SK-MEL-5 (cell line): Measurements from ENCODE around the gene USP22. TPM values are rescaled to one million over a fixed set of nuclear protein-coding genes. Genes with fewer than 3 reads are reported as not detected.
"Not testable (repeated sequence)": the region's sequence is repeated elsewhere in the genome, so short reads cannot be mapped to it uniquely, and the experiment has no call there.

Experiments used
- DNase-seq: peaks from one replicate; pipeline ENCODE4 v3.0.0-alpha.2; 2016; ENCODE audit warnings: low read depth, low spot score
- in situ Hi-C: cut with HindIII; loops from 2 replicates; pipeline ENCODE4 v1.10.0; 2016; ENCODE audit warnings: low sequenced_read_pairs, high pct_unique_total_duplicates, low pct_unique_long_range_greater_than_20kb
- total RNA-seq: library from RNA; depleted of rRNA; stranded (reverse); fragments of >200 nt; shearing (Covaris generic); gene quantifications from 2 replicates; pipeline ENCODE4 v1.2.3, GENCODE V29; 2014

The USP22 gene
- total RNA-seq, 1 experiment from 2014 or later = 210 TPM

DNA sequence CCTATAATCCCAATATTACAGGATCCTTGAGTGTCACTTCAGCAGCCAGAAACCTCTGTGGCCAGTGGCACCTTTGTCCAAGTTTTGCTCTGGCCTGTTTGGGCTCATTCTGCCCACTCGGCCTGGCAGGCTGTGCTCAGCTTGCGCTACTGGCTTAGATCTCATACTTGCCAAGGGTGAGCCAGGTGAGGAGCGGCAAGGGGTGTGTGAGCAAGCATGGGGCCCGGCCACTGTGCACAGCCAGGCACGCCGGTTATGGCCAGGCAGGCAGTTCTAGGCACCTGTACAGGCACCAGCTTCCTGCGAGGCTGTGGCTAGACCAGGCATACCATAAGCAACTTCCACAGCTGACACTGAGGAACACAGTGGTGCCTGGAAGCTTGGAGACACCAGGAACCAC is 16.9 kb upstream of the USP22 start:
- in situ Hi-C loops = no loop called here
- DNase-seq = no peak

GRCh38 chr17:21058098-21058893 is 15.5 kb upstream of the USP22 start:
- peak; percentile 49 for DNase-seq
- in situ Hi-C loops = no loop called here

- in situ Hi-C loops, DNase-seq: not testable (repeated sequence)
These were observed 10.2 kb upstream of the USP22 start for GRCh38 chr17:21053056-21053455.

GRCh38 chr17:21049457-21049856 is 6.6 kb upstream of the USP22 start:
- in situ Hi-C loops = no loop called here
- no peak for DNase-seq

DNA sequence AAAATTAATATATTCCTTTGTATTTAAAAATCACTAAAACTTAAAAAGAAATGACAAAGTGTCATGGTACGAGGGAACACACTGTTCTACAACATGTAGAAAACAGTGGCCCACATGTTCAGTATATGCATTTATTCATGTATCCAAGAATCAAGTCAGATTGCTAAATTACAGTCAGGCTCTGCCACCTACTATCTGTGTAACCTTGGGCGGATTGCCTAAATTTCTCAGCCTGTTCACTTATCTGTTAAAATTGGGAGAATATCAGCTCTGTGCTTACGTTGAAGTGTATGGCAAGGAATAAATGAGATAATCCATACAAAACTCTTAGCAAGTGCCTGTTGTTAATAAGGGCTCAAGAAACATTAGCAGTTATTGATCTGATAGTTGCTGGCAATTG is 3.4 kb upstream of the USP22 start:
- no peak for DNase-seq
- in situ Hi-C loops = no loop called here

- in situ Hi-C loops = no loop called here
- no peak for DNase-seq
These were observed 2.2 kb upstream of the USP22 start for GRCh38 chr17:21044971-21045370.

DNA sequence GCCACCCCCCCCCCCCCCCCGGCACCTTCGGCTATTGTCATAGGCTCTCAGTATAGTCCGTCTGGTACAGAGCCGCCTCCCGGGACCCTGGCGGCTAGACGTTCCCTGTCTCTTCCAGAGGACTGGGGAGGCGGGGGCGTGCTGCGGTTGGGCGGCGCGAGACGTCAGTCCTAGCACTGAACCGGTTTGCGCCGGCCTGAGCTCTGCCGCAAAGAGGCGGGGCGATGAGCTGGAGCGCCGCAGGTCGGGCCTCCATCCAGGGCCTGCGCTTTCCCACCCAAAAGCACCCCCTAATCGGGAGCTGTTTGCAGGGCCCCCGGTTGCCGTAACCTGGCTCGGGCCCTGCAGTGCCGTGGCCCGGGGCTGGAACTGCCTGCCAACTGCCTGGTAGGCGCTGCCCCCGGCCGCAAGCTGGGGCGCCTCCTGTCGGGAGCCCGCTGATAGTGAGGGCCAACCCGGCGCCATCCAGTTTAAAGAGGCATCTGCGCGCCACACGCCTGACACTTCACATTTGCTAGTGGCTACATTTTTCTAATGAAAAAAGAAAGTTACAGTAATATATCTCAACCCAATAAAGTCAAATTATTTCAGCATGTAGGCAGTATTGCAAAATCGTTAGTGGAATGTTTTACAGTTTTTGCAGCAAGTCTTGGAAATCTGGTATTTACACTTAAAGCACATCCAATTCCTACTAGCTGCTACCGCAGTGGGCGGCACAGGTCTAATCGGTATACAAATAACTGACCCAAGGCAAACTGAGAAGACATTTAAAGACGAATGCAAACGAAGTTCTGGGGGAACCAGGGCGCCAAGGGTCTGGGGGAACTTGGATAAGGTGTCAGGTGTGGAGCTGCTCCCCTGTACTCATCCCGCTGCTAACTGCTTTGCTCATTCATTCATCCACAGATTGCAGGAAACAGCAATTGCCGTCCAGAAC is 753 bp upstream of the USP22 start:
- in situ Hi-C loops = no loop called here
- DNase-seq = peak; percentile 98

GRCh38 chr17:21041741-21042457 is 912 bp downstream of the USP22 start:
- in situ Hi-C loops = no loop called here
- DNase-seq = peak; percentile 87

DNA sequence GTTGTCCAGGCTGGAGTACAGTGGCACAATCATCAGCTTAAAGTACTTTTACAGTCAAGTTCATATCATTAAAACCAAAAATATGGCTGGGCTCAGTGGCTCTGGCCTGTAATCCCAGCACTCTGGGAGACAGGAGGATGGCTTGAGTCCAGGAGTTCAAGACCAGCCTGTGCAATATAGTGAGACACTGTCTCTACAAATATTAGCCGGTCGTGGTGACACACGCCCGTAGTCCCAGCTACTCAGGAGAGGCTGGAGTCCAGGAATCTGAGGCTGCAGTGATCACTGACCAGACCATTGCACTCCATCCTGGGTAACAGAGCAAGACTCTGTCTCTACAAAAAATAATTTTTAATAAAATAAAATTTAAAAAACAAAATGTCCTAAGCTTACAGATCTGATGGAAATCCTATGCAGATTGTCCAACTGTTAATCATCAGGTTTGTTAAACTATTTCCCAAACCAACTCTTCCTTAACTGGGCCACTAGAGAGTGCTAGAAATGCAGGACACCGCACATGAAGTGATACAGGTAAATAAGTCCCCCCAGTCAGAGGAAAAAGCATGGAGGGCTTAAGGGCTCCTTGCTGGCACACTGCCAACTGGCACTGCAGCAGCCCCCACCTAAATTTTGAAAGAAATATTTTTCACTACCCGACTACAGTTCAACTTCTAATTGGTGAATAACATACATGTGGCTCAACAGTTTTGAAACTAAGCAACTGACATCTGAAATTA is 2.8 kb downstream of the USP22 start:
- in situ Hi-C loops = no loop called here
- peak; percentile 73 for DNase-seq

DNA sequence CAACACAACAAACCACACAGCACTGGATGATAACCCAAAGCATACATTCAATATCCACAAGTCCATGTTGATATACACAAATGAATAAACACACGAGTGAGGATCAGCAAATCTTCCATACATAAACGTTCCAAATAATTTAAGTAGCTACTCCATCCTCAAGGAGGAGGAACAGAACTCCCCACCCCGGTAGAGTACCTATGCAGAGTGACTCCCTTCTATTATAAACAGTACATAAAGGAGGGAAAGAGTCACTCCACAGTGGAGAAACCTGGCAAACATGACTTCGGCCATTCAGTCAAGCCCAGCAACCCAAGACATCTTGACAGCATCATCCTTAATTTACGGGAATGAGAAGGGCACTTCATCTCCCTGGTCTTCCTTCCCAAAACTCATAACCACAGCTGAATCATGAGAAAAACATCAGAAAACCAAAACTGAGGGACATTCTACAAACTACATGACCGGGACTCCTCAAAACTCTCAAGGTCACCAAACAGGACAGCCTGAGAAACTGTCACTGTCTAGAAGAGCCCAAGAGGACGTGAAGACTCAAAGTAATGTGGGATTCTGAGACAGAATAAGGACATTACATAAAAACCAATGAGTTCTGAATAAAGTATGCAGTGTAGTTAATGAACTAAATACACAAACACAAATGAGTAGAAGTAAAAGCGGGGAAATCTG is 5.6 kb downstream of the USP22 start:
- DNase-seq = no peak

GRCh38 chr17:21036361-21036881 is 6.4 kb downstream of the USP22 start:
- in situ Hi-C loops = no loop called here
- no peak for DNase-seq

More for the DNA sequence above, 5.6 kb downstream of the USP22 start:
- in situ Hi-C loops = no loop called here

GRCh38 chr17:21035406-21035805 is 7.4 kb downstream of the USP22 start:
- no peak for DNase-seq
- in situ Hi-C loops = no loop called here

DNA sequence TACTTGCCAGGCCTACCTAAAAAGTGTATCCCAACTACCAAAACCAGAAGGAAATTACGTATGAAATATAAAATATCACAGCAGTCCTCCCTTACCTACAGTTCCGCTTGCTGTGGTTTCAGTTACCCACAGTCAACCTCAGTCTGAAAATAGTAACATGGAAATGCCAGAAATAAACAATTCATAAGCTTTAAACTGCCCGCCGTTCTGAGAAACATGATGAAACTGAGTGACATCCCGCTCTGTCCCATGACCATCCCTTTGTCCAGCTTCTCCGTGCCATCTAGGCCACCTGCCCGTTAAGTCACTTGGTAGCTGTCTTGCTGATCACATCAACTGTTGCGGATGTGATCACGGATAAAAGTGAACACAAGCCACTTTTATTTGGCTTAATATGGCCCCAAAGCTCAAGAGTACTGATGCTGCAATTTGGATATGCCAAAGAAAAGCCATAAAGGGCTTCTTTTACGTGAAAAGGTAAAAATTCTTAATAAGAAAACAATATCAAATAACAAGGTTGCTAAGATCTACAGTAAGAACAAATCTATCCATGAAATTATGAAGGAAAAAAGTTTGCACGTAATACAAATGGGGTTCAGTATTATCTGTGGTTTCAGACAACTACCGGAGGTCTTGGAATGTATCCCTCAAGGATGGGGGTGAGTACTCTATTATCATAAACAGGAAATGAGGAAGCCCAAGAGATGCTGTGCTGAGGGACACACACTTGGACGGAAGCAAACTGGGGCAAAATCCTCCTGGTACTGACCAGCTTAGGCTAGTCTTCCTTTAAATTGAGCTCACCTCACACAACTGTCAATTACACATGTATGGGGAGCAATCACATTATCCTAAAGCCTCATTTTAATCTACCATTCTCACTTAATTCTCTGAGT is 8.2 kb downstream of the USP22 start:
- in situ Hi-C loops = no loop called here
- DNase-seq = no peak

DNA sequence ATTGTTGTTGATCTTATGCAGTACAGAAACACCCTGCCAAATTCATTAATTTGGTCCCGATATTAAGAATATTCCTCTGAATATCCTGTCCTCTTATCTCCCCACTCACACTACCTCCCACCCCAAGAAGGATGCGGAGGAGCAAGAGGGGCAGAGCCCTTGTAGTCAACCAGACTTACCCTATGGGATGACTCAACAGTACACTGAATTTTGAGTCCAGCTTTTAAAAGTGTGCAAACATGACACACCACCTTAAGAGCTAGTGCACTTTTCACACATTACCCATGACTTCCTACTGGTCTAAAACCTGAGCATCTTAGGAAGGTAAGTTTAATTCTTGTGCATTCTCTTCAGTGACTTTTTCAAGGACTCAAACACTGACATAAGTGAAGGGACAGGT is 9.5 kb downstream of the USP22 start:
- no peak for DNase-seq
- in situ Hi-C loops = no loop called here

DNA sequence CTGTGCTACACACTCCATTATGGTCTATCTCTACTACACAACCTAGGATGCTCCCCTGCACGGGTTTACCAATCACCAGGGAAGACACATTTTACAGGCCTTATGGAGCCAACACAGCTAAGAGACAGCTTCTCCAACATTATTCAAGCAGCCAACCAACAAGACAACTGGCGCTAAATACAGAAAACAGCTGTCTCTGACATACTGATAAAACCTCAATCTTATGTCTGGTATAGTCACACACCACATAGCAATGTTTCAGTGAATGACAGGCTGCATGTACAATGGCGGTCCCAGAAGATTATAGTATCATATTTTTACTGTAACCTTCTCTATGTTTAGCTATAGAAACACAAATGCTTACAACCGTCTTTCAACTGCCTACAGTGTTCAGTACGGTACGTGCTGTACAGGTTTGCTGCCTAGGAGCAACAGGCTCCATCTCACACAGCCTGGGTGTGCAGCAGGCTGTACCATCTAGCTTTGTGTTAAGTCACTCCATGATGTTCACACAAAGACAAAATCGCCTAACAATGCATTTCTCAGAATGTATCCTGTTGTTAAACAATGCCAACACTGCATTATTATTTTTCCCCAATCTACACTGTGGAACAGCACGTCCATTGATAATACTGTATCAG is 10.9 kb downstream of the USP22 start:
- no peak for DNase-seq
- in situ Hi-C loops = no loop called here
